ENCODE data around the gene FUT3.
"Not testable (repeated sequence)": the region's sequence is repeated elsewhere in the genome, so short reads cannot be mapped to it uniquely, and the experiment has no call there.

FUT3 gene

DNA sequence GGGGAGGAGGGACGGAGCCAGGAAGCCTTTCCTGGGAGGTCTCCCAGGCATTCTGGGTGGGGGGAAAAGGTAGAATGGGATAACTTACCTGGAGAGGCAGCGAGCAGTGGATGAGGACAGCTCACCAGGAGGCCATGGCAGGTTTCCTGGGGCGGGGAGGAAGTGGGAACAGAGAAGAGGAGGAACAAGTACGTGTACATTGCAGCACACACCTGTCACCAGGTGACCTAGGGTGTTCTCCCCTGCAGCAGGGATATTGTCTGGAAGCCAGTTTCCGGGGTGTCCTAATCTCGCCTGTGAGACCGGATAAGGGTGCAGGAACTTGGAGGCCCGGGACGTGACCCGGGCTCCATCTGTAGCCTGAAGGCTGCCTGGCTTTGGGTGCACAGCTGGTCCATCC, at the start of gene FUT3:
Gene FUT3 (minus strand): TSS at position 148 of the 400 bp plus-strand sequence.
- no peak for DNase-seq (ENCODE audit: low spot score)

- no peak for DNase-seq (ENCODE audit: low spot score)
Observed at GRCh38 chr19:5900976-5901375, 49.7 kb upstream of the FUT3 start.

DNA sequence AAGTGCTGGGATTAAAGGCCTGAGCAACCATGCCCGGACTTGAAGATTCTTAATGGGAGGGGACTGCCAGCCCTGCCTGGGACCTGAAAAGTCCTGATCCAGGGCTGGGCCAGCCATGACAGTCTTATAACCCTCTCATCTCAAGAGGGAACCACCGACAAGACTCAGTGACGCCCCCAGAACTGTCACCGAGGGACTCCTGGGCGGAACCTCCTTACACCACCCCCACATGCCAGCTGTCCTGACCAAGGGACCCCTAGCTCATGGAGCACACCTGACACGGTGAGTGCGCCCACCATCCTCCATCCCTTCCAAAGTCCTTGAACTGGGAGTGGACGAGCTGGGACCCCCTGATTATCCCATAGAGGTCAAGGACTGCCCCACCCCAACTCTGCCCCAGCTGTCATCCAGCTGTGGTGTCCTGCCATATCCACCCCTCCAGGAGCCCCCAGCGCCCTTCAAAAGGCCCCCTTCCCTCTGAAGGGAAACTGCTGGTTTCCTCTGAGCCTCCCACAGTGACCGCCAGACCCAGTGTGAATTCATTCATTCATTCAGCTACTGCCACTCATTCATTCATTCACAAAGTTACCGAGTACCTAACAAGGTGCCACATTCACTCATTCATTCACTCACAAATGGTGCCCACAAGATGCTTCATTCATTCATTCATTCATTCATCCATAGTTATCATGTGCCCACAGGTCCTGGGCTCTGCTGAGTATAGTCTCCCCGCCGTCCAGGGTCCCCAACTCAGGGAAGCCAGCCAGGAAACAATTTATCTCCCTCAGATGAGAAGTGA, 48.7 kb upstream of the FUT3 start:
- no peak for DNase-seq (ENCODE audit: low spot score)

DNA sequence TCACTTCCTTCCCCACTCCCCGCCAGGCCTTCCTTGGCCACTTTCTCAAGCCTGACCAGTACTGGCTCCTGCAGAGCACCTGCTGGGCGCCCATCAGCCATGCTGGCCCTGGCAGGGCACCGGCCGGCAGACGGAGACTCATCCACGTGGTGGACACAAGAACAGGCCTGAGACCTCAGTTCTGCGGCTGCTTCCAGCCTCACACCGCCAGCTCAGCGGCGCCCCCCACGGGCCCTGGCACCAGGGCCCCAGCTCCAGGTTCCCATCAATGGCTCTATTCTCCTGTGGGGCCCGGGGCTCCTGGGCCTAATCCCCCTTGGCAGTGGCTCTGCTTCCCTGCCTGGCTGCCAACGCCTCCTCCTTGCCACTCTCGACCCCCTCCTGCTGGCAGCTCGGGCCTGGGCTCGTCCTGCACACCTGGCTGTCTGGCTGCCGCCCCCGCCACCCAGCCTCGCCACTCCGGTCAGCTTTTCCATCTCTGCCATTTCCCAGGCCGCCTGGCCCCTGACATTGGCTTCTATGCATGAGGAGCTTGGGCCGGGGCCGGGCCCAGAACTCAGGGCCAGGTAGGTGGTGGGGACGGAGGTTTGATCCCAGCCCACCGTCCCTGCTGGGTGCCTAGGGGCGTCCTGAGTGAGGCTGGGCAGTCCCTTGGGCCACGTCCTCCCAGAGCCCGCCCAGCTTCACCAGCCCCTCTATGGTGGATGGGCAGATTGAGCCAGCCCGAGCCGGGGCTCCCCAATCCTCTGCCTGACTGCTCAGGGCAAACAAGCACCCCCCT, 46.1 kb upstream of the FUT3 start:
- DNase-seq (ENCODE audit: low spot score) = no peak

DNA sequence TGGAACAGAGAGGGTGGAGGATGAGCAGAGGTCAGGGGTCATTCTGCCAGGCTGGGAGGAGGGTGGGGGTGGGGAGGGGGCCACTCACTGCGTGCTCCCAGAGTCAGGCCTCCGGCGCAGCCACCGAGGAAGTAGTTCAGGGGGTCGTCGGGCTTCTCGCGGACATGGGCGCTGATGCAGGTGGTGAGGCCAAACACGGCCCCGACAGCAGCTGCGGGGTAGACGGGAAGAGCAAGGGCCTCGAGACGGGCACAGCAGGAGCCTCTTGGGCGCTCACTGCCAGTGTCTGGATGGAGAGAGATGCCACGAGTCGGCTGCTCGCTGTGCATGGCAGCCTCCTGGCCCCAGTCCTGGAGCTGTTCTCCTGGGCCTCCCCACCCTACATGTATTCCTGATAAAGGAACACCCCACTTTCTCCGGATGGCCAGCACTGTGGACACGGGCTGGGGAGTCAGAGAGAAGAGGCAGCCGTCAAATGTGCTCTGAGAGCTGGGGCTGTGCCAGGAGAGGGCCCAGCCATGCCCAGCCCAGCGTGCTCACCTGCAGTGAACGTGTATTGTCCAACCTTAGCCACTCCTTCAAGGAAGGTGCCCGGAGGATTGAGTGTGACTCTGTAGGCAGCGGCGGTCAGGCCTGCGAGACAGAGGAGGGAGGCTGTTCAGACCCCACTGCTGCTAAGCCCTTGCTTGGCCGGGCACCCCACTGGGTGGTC, 45.3 kb upstream of the FUT3 start:
- DNase-seq (ENCODE audit: low spot score) = no peak

- DNase-seq (ENCODE audit: low spot score) = no peak
Observed at GRCh38 chr19:5895890-5896289, 44.6 kb upstream of the FUT3 start.

- no peak for DNase-seq (ENCODE audit: low spot score)
Observed at GRCh38 chr19:5895409-5895808, 44.2 kb upstream of the FUT3 start.

GRCh38 chr19:5894704-5895349, 43.6 kb upstream of the FUT3 start:
- DNase-seq (ENCODE audit: low spot score) = no peak

GRCh38 chr19:5893907-5894703, 42.9 kb upstream of the FUT3 start:
- no peak for DNase-seq (ENCODE audit: low spot score)

GRCh38 chr19:5893296-5893903, 42.2 kb upstream of the FUT3 start:
- no peak for DNase-seq (ENCODE audit: low spot score)

DNA sequence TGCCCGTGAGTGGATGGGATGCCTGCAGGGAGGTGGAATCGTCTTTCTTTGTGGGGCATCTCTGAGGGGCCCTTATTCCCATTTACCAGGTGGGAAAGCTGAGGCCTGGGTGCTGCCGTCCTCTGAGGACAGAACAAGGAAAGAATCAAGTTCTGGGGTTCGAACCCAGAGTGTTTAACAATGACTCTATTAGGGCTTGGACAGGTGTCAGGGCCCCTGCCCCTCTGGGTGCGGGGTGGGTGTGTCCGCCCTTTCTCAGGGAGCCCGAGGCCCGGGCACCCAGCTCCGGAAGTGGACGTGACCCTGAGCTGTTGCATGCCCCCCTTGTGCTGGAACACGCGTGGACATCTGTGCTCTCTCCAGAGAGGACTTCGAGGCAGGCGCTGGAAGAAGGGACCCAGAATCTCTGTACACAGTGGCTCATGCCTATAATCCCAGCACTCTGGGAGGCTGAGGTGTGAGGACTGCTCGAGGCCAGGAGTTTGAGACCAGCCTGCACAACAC, 41.6 kb upstream of the FUT3 start:
- no peak for DNase-seq (ENCODE audit: low spot score)

GRCh38 chr19:5891938-5892771, 40.9 kb upstream of the FUT3 start:
- no peak for DNase-seq (ENCODE audit: low spot score)

- DNase-seq (ENCODE audit: low spot score) = no peak
Observed at GRCh38 chr19:5891572-5891937, 40.3 kb upstream of the FUT3 start.

DNA sequence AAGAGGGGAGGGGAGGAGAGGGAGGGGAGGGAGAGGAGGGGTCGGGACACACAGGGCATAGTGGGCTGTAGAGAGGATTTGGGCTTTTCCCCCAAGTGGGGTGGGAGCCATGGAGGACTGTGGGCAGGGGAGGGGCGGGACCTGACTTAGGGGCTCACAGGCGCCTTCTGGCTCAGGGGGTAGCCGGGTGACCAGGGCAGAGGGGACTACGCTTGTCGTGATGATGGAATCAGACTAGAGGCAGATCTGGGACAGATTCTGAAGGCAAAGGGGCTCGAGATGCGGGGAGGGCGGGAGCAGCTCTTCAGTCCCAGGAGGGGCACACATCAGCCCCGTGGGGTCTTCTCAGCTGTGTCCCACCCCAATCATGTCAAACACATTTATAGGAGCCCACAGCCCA, 38.9 kb upstream of the FUT3 start:
- no peak for DNase-seq (ENCODE audit: low spot score)

DNA sequence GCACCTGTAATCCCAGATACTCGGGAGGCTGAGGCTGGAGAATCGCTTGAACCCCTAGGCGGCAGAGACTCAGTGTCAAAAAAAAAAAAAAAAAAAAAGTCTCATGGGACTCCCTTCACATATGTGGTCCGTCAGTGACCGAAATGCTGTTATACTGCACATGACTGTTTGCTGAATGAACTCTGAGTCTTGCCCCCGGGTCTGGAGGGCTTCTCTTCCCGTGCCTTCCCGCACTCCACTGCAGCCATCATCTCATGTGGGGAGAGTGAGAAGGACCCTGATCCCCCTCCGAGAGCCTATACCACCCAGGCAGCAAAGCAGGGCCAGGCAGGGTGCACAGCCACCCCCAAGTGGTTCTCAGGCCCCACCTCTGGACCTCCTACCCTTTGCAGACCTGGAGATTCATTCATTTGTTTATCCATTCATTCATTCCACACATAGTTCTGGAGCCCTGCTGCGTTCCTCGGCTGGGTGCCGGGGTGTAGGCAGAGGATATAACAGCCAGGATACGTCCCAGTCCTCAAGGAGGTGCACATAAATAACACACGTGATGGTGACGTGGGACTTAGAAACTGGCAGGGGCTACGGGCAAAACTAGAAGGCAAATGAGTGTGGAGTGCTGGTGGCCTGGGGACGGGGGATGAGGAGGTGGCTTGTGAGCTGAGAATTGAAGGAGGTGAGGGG, 38.2 kb upstream of the FUT3 start:
- DNase-seq (ENCODE audit: low spot score) = no peak

GRCh38 chr19:5884065-5884811, 33.0 kb upstream of the FUT3 start:
- DNase-seq (ENCODE audit: low spot score) = not testable (repeated sequence)

DNA sequence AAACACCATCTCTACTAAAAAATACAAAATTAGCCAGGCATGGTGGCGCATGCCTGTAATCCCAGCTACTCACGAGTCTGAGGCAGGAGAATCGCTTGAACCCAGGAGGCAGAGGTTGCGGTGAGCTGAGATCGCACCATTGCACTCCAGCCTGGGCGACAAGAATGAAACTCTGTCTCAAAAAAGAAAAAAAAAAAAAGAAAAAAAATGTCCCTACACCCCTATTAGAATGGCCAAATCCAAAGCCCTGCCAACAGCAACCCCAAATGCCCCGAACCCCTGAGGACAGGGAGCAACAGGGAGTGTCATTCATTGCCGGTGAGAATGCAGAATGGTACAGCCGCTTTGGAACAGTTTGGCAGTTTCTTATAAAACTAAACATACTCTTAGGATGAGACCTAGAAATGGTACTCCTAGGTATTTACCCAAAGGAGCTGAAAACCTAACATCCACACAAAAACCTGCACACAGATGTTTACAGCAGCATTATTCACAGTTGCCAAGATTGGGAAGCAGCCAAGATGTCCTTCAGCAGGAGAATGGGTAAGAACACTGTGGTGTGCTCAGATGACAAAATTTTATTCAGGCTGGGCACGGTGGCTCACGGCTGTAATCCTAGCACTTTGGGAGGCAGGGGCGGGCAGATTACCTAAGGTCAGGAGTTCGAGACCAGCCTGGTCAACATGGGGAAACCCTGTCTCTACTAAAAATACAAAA, 32.1 kb upstream of the FUT3 start:
- DNase-seq (ENCODE audit: low spot score) = not testable (repeated sequence)

- DNase-seq (ENCODE audit: low spot score) = no peak
Observed at GRCh38 chr19:5882421-5882968, 31.2 kb upstream of the FUT3 start.

Data from COLO829 (cell line).